HFFc6 (cell line): ENCODE measurements around the gene OR1D2. TPM values are rescaled to one million over a fixed set of nuclear protein-coding genes. Genes with fewer than 3 reads are reported as not detected.

Source experiments
- DNase-seq: peaks from one replicate; pipeline ENCODE4 v3.0.0-alpha.2; 2018
- H3K27ac Mint-ChIP-seq: 2 replicates; pipeline ENCODE4 v1.8.0; 2020; ENCODE audit warnings: mild to moderate bottlenecking, mixed read lengths
- H3K27me3 Mint-ChIP-seq: 2 replicates; pipeline ENCODE4 v1.8.0; 2021; ENCODE audit warnings: mild to moderate bottlenecking, moderate library complexity, mixed read lengths; ENCODE audit not compliant: insufficient read depth
- H3K36me3 Mint-ChIP-seq: 2 replicates; pipeline ENCODE4 v1.8.0; 2021; ENCODE audit warnings: low read depth, mixed read lengths
- H3K4me1 Mint-ChIP-seq: 2 replicates; pipeline ENCODE4 v1.8.0; 2020; ENCODE audit warnings: low read depth, mixed read lengths
- H3K4me3 Mint-ChIP-seq: 2 replicates; pipeline ENCODE4 v1.8.0; 2020; ENCODE audit warnings: mild to moderate bottlenecking, moderate library complexity, mixed read lengths
- H3K9me3 Mint-ChIP-seq: 2 replicates; pipeline ENCODE4 v1.8.0; 2020; ENCODE audit warnings: mild to moderate bottlenecking, mixed read lengths
- total RNA-seq, 6 experiments: library from RNA; stranded (reverse); fragmentation: NEBNext Ultra II Directional; extraction: Animal tissue kit (Norgen Biotek cat#: 25700); gene quantifications; 2 replicates in 1 of 6; 3 replicates in 5 of 6; pipeline ENCODE4 v1.2.3, GENCODE V29; 2021
- TF ChIP-seq, protein P1 (sequence below): fragments of 200-600 bp; sonication (generic); IDR thresholded peaks from 2 replicates; pipeline ENCODE4 v1.5.0; 2021; ENCODE audit warnings: antibody characterized with exemption, mild to moderate bottlenecking

OR1D2 gene
- total RNA-seq, 6 experiments from 2014 or later = not detected

DNA sequence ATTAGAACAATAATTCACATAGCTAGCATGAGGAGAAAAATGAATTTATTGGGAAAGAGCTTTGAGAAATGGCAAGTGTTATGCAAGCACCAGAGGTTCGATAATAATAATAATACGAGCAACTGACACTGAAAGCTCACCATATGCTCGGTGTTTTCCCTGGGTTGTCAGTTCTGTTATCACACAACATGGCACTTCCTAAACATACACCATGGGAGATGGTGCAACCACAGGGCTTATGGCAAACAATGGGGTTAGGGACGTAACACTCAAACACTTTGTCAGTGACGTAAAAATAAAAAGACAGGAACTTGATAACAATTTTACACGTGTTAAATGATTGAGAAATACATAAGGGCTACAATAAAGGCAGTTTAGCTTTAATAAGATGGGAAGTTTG, 64.5 kb downstream of the OR1D2 start:
- DNase-seq = no peak

DNA sequence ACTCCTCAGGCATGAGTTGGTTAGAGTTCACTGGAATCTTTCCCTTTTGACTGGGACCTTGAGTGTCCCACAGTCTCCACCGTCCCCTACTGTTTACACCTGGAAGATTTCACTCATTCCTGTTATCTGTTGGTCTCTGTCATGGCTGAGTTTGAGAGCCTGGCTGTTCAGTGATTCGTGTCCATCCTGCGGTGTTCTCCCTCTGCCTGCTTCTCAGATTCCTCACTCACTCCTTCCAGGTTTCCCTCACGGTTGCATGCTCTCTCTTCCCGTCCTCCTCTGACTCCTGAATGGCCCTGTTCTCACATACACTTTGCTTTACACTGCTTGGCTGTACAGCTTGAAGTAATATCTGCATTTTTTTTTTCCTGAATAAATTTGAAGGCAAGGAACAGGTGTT, 65.3 kb downstream of the OR1D2 start:
- H3K4me3 Mint-ChIP-seq = no peak overlapping the region
- DNase-seq = no peak
- H3K36me3 Mint-ChIP-seq = peaks cover 11% of the 10 kb centered on the region; the same call in 1 of the 2 replicates
- H3K27me3 Mint-ChIP-seq = peaks cover 6% of the 10 kb centered on the region
- TF ChIP-seq, protein P1, sequence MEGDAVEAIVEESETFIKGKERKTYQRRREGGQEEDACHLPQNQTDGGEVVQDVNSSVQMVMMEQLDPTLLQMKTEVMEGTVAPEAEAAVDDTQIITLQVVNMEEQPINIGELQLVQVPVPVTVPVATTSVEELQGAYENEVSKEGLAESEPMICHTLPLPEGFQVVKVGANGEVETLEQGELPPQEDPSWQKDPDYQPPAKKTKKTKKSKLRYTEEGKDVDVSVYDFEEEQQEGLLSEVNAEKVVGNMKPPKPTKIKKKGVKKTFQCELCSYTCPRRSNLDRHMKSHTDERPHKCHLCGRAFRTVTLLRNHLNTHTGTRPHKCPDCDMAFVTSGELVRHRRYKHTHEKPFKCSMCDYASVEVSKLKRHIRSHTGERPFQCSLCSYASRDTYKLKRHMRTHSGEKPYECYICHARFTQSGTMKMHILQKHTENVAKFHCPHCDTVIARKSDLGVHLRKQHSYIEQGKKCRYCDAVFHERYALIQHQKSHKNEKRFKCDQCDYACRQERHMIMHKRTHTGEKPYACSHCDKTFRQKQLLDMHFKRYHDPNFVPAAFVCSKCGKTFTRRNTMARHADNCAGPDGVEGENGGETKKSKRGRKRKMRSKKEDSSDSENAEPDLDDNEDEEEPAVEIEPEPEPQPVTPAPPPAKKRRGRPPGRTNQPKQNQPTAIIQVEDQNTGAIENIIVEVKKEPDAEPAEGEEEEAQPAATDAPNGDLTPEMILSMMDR = no peak
- H3K4me1 Mint-ChIP-seq = no peaks in the 10 kb centered on the region
- no peak overlapping the region for H3K27ac Mint-ChIP-seq
- H3K9me3 Mint-ChIP-seq = peaks cover 12% of the 10 kb centered on the region

More for the DNA sequence above, 64.5 kb downstream of the OR1D2 start:
- Mint-ChIP-seq H3K4me1 (no peaks in the 10 kb centered on the region), H3K27ac (no peak overlapping the region), H3K27me3 (peaks cover 6% of the 10 kb centered on the region), H3K36me3 (peaks cover 11% of the 10 kb centered on the region; the same call in 1 of the 2 replicates), H3K4me3 (no peak overlapping the region), H3K9me3 (peaks cover 20% of the 10 kb centered on the region)
- TF ChIP-seq, protein P1 = no peak

Other genes starting within 250 kb of the OR1D2 start
- not detected for gene OR1D5, start 40.8 kb downstream of the OR1D2 start, total RNA-seq
- not detected for gene OR1G1, start 23.1 kb upstream of the OR1D2 start, total RNA-seq
- gene OR1A2, start 93.1 kb upstream of the OR1D2 start, total RNA-seq = not detected
- gene OR1A1, start 103.2 kb upstream of the OR1D2 start, total RNA-seq = not detected
- gene OR3A1, start 193.9 kb upstream of the OR1D2 start, total RNA-seq = not detected